NCI-H1436 (cell line): ENCODE measurements around the gene ALKBH3.
A peak's percentile ranks its signal among the peaks of the same experiment; 100 is the strongest.

Source experiments
- DNase-seq: peaks from one replicate; lab custom pipeline; 2025; lab: John Stamatoyannopoulos, UW

The ALKBH3 gene

GRCh38 chr11:43922744-43923405 is 42.2 kb downstream of the ALKBH3 start:
- no peak for DNase-seq

- no peak for DNase-seq
Observed at GRCh38 chr11:43923406-43924111, 42.9 kb downstream of the ALKBH3 start.

DNA sequence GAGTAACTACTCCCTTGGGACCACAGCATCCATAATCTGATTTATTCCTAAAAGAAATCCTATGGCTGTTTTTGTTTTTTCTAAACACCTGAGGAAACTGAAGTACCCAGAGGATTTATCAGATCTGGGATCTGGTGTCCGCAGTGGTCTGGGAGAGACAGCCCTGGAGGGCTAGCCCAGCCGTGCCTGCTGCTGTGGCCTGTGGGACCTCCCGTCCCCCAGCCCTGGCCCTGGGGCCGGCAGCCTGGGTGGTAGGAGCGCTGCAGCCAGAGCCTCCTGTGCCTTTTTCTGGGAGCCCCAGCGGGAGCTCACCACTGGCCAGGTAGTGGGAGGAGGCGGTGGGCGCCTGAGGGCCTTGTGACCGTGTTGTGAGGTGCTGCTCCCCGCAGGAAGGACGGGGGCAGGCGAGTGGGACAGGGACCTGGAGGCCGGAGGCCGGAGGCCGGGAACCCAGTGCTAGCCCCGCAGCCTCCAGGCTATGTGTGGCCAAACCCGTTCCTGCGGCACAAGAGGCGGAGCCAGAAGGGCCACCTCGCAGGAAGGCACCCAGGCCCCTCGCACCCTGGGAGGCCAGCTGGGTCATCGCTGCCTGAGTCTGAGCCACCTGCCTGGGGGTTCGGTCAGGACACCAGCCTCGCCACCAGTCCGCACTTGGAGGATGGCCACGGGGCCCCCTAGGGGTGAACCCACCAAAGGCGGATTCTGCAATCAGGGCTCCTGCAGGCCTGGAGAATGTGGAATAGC is 43.7 kb downstream of the ALKBH3 start:
- no peak for DNase-seq

GRCh38 chr11:43925063-43925931 is 44.7 kb downstream of the ALKBH3 start:
- DNase-seq = no peak

GRCh38 chr11:43925932-43926505 is 45.4 kb downstream of the ALKBH3 start:
- DNase-seq = no peak

DNA sequence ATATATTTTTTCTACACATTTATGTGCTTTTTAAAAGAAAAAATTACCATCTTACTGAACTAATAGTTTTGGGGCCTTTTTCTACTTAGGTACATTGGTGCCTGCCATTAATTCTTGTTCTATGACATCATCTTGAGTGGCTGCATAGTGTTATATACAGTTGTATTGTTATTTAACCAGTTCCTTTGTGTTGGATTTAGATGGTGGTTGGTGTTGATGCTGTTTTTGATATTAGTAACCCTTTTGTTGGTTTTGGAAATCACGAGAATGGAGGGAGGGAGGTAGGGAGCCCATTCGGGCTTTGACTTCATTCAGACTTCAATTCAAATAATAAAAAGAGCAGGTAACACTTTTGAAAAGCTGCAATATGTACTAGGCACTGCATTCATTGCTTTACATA is 46.4 kb downstream of the ALKBH3 start:
- DNase-seq = no peak

GRCh38 chr11:43927925-43928707 is 47.5 kb downstream of the ALKBH3 start:
- no peak for DNase-seq

DNA sequence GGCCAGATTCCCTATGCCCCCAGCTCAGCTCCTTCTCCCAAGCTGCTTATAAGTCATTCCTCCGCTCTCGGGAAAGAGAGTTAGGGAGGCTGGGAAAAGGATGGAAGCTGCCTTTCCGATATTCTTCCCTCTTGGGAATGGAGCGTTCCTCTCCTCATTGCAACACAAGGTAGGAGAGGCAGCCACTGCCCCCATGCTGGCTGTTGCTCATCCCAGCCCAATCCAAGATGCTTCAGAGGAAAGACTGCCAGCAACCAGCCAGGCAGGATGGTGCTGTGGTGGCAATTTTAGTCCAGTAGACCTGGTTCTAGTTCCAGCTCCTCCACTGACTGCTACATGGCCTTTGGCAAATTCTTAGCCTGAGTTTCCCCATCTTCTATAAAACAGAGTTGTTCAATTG is 48.1 kb downstream of the ALKBH3 start:
- DNase-seq = no peak

GRCh38 chr11:43930868-43931716 is 50.5 kb downstream of the ALKBH3 start:
- DNase-seq = no peak

DNA sequence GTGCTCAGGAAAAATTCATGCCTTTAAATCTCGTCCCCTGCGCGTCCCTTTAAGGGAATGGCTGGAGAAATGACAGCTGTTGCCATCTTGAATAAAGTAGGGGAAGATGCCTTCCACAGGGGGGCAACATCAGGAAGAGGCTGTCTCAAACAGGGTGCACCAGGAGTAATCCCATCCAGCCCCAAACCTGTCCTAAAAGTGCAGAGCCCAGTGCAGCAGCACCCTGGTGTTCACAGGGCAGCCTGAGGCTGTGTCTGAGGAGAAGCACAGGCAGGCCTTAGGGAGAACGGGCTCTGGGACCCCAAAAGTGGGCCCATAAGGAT is 51.0 kb downstream of the ALKBH3 start:
- DNase-seq = no peak

- DNase-seq = no peak
Observed at GRCh38 chr11:43933226-43933607, 52.6 kb downstream of the ALKBH3 start.

GRCh38 chr11:43933608-43934551 is 53.2 kb downstream of the ALKBH3 start:
- peak; percentile 27 for DNase-seq

GRCh38 chr11:43934601-43935423 is 54.2 kb downstream of the ALKBH3 start:
- DNase-seq = no peak

DNA sequence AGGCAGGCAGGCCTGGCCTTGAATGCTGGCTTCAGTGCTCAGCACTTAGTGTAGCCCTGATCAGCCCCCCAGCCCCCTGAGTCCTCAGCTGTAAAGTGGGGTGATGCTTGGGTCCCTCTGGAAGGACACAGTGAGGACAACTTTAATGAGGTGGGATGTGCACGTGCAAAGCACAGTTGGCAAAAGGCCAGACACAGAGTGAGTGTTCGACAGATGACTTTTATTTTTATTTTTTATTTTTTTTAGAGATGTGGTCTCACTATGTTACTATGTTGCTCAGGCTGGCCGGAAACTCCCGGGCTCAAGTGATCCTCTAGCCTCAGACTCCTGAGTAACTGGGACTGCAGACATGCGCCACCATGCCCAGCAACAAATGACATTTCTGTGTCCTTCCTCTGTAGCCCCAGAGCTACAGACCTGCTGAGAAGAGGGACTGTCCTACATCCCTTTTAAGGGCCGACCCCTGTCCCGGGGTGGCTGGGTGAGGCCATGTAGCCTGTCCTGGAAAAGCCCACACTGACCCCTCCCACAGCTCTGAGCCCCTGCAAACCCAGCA is 54.9 kb downstream of the ALKBH3 start:
- DNase-seq = no peak

DNA sequence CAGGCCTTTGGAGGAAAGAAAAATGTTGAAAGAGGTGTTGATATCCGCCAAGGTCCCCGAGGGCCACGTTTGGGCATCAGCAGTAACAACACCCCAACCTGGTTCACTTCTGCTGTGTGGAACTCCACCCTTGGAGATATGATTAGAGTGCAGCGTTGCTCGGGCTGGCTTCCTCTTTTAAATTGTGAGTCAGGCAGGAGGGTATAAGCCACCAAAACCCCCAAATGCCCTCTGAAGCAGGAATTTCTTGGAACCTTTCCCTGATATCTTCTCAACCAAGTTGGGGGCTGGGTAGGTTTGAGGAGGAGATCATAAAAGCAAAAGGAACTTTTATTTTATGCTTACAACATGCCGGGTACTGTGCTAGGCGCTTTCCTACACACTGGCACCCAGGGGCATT is 55.4 kb downstream of the ALKBH3 start:
- no peak for DNase-seq

GRCh38 chr11:43937434-43938411 is 57.1 kb downstream of the ALKBH3 start:
- DNase-seq = no peak
